ENCODE data around the gene DTL. TPM values are rescaled to one million over a fixed set of nuclear protein-coding genes. Genes with fewer than 3 reads are reported as not detected.

Gene DTL
- polyA plus RNA-seq, 2 of the 4 experiments (the other 2 are of a cell fraction): 22.0 to 30.2 TPM

GRCh38 chr1:212004895-212005608 is 30.5 kb upstream of the DTL start:
- CTCF ChIA-PET: interaction anchor here (1.0 to 3.1 kb wide), 6 partner anchors 18 to 324 kb away, joined by 3 to 19 read pairs (median 6); partner anchors contain the start of genes DTL and INTS7
- 72% methylated on average over 7 of the region's 7 CpGs for WGBS (ENCODE audit: missing lambda C conversion rate)
- Histone ChIP-seq H3K4me1 (no peaks in the 10 kb centered on the region), H3K27ac (no peak overlapping the region), H3K9me3 (no peaks in the 10 kb centered on the region), H3K4me3 (no peak overlapping the region), H3K4me2 (no peak overlapping the region)
- POLR2A ChIA-PET: no interaction called here
- DNase-seq (ENCODE audit: low read depth in 1 of 2, low spot score in 1 of 2) (peak in 1 of 2 experiments; percentile 23), ATAC-seq (peak in 1 of 2 experiments; percentile 71; a peak in 3 of 6 replicates), FAIRE-seq (peak; percentile 70)
- TF ChIP-seq RFX5 (IDR thresholded peaks at IDR 0.05) (no peak), JUNB (IDR thresholded peaks at IDR 0.05) (no peak), HOXB13 (CRISPR knock-in tag; IDR thresholded peaks at IDR 0.05; ENCODE audit: low read depth) (no peak), EHMT2 (IDR thresholded peaks at IDR 0.05; ENCODE audit: low read depth) (peak; percentile 43; the same call in 1 of the 2 replicates), ESRRA (IDR thresholded peaks at IDR 0.05; ENCODE audit: borderline replicate concordance, low read length) (no peak)

GRCh38 chr1:212007178-212007577 is 28.4 kb upstream of the DTL start:
- ChIA-PET POLR2A (no interaction called here), CTCF (interaction anchor here (0.9 to 4.3 kb wide), 2 partner anchors 27 to 326 kb away, joined by 3 to 47 read pairs; partner anchors contain the start of genes DTL and INTS7)
- Histone ChIP-seq H3K4me3 (no peak overlapping the region), H3K9me3 (no peaks in the 10 kb centered on the region), H3K4me1 (no peaks in the 10 kb centered on the region), H3K4me2 (no peak overlapping the region), H3K27ac (no peak overlapping the region)
- FAIRE-seq: no peak
- no peak for DNase-seq (ENCODE audit: low read depth in 1 of 2, low spot score in 1 of 2)
- TF ChIP-seq TFCP2L1 (CRISPR knock-in tag; IDR thresholded peaks at IDR 0.05) (no peak), CHD2 (IDR thresholded peaks at IDR 0.05; ENCODE audit: low read length, partially characterized antibody) (no peak), HMGXB4 (CRISPR knock-in tag; IDR thresholded peaks at IDR 0.05; ENCODE audit: borderline replicate concordance) (no peak), NR3C1 (IDR thresholded peaks at IDR 0.05) (no peak), HOXA7 (CRISPR knock-in tag; IDR thresholded peaks at IDR 0.05) (no peak), ATOH8 (CRISPR knock-in tag; IDR thresholded peaks at IDR 0.05; ENCODE audit: low read depth) (no peak), BCL3 (IDR thresholded peaks at IDR 0.05) (no peak), RFX5 (IDR thresholded peaks at IDR 0.05) (no peak), SREBF2 (IDR thresholded peaks at IDR 0.05) (no peak), MAFK (IDR thresholded peaks at IDR 0.05; ENCODE audit: partially characterized antibody) (no peak)
- 97% methylated on average over 4 of the region's 4 CpGs for WGBS (ENCODE audit: missing lambda C conversion rate)
- ATAC-seq: no peak

GRCh38 chr1:212007886-212008285 is 27.7 kb upstream of the DTL start:
- WGBS (ENCODE audit: missing lambda C conversion rate): 92% methylated on average over 9 of the region's 9 CpGs
- ATAC-seq (no peak), DNase-seq (ENCODE audit: low read depth in 1 of 2, low spot score in 1 of 2) (no peak), FAIRE-seq (no peak)
- H3K9me3 ChIP-seq: no peaks in the 10 kb centered on the region
- 0 out of 3 replicates have a peak, but pooled peaks cover under 1% of the 10 kb centered on the region for H3K4me1 ChIP-seq
- H3K4me3 ChIP-seq: no peak overlapping the region
- ChIA-PET CTCF (interaction anchor here (1.3 to 4.3 kb wide), 2 partner anchors 15 to 27 kb away, joined by 4 to 47 read pairs; partner anchors contain the start of genes DTL and INTS7), POLR2A (no interaction called here)
- TF ChIP-seq NPAS2 (CRISPR knock-in tag; IDR thresholded peaks at IDR 0.05; ENCODE audit: borderline replicate concordance): no peak
- TF ChIP-seq FOSL2 (IDR thresholded peaks at IDR 0.05): no peak
- no peak for TF ChIP-seq FOSL2 (CRISPR knock-in tag; IDR thresholded peaks at IDR 0.05)
- no peak for TF ChIP-seq HOXA7 (CRISPR knock-in tag; IDR thresholded peaks at IDR 0.05)
- no peak for TF ChIP-seq PHF8 (IDR thresholded peaks at IDR 0.05; ENCODE audit: borderline replicate concordance, low read depth)
- TF ChIP-seq NFE2L2 (conservative IDR thresholded peaks at IDR 0.05; ENCODE audit: low read length): no peak
- no peak for TF ChIP-seq RAD21 (conservative IDR thresholded peaks at IDR 0.05 in 1 of 2, IDR thresholded peaks at IDR 0.05 in 1 of 2)
- TF ChIP-seq ELK1 (IDR thresholded peaks at IDR 0.05; ENCODE audit: low read depth, low read length): no peak
- no peak for TF ChIP-seq ESRRA (IDR thresholded peaks at IDR 0.05; ENCODE audit: borderline replicate concordance, low read length)
- TF ChIP-seq RNF2 (IDR thresholded peaks at IDR 0.05; ENCODE audit: borderline replicate concordance, low read depth): no peak
- H3K4me2 ChIP-seq: no peak overlapping the region
- no peak overlapping the region for H3K27ac ChIP-seq
